Measurements from ENCODE around the gene NTM.

Gene NTM

DNA sequence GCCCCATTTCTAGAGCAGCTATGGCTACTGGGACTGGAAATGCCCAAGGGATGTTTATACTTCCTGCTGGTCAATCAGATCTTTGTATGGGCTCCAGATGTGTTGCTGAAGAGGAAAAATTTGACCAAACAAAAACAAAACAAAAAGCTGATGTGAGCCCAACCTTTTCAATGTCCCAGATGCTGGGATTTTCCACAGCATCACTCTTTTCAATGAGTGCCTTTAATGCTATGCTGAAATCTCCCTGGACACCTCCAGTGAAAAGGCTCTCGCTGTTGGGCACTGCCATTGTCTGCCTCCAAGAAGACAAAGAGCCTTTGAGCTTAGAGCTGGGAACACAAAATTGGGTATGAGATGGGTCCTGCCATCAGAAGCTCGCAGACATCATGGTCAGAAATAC lies 671.9 kb downstream of the NTM start:
- Histone ChIP-seq H3K4me3 (ENCODE audit: insufficient read depth, low read depth, low read length, poor library complexity, severe bottlenecking) (no peak overlapping the region), H3K4me1 (ENCODE audit: control insufficient read depth, insufficient read depth, low read length, poor library complexity, severe bottlenecking) (no peaks in the 10 kb centered on the region), H3K9me3 (ENCODE audit: control insufficient read depth, low read length) (no peaks in the 10 kb centered on the region), H3K36me3 (ENCODE audit: control insufficient read depth, insufficient read depth, low read length) (no peaks in the 10 kb centered on the region), H3K27me3 (replicated peaks; ENCODE audit: control insufficient read depth, insufficient read depth, low read length, poor library complexity, severe bottlenecking) (no peaks in the 10 kb centered on the region), H3K27ac (ENCODE audit: insufficient read depth, low read length, poor library complexity, severe bottlenecking) (no peak overlapping the region)
- DNase-seq: no peak

DNA sequence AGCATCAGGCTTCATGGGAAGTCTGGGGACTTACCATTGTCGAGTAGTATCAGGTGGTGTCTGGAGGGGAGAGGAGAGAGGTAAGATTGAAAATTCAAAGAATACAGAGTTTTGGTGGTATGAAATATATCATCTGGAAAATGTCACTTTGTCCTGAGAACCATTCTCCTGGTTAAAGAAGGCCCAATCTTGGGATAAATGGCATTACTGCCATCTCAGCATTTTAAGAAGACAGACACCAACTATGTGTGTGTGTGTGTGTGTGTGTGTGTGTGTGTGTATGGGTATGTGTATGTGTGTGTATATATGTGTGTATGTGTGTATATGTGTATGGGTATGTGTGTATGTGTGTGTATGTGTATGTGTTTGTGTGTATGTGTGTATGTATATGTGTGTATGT lies 673.3 kb downstream of the NTM start:
- Histone ChIP-seq H3K36me3 (ENCODE audit: control insufficient read depth, insufficient read depth, low read length) (no peaks in the 10 kb centered on the region), H3K4me1 (ENCODE audit: control insufficient read depth, insufficient read depth, low read length, poor library complexity, severe bottlenecking) (no peaks in the 10 kb centered on the region), H3K27me3 (replicated peaks; ENCODE audit: control insufficient read depth, insufficient read depth, low read length, poor library complexity, severe bottlenecking) (no peaks in the 10 kb centered on the region), H3K9me3 (ENCODE audit: control insufficient read depth, low read length) (no peaks in the 10 kb centered on the region), H3K27ac (ENCODE audit: insufficient read depth, low read length, poor library complexity, severe bottlenecking) (no peak overlapping the region), H3K4me3 (ENCODE audit: insufficient read depth, low read depth, low read length, poor library complexity, severe bottlenecking) (no peak overlapping the region)
- no peak for DNase-seq

GRCh38 chr11:132045107-132045506 lies 674.7 kb downstream of the NTM start:
- no peak for DNase-seq
- Histone ChIP-seq H3K9me3 (ENCODE audit: control insufficient read depth, low read length) (no peaks in the 10 kb centered on the region), H3K36me3 (ENCODE audit: control insufficient read depth, insufficient read depth, low read length) (no peaks in the 10 kb centered on the region), H3K4me3 (ENCODE audit: insufficient read depth, low read depth, low read length, poor library complexity, severe bottlenecking) (no peak overlapping the region), H3K27me3 (replicated peaks; ENCODE audit: control insufficient read depth, insufficient read depth, low read length, poor library complexity, severe bottlenecking) (no peaks in the 10 kb centered on the region), H3K4me1 (ENCODE audit: control insufficient read depth, insufficient read depth, low read length, poor library complexity, severe bottlenecking) (no peaks in the 10 kb centered on the region), H3K27ac (ENCODE audit: insufficient read depth, low read length, poor library complexity, severe bottlenecking) (no peak overlapping the region)

GRCh38 chr11:132046288-132046865 lies 676.0 kb downstream of the NTM start:
- Histone ChIP-seq H3K27me3 (replicated peaks; ENCODE audit: control insufficient read depth, insufficient read depth, low read length, poor library complexity, severe bottlenecking) (no peaks in the 10 kb centered on the region), H3K4me3 (ENCODE audit: insufficient read depth, low read depth, low read length, poor library complexity, severe bottlenecking) (no peak overlapping the region), H3K4me1 (ENCODE audit: control insufficient read depth, insufficient read depth, low read length, poor library complexity, severe bottlenecking) (no peaks in the 10 kb centered on the region), H3K9me3 (ENCODE audit: control insufficient read depth, low read length) (no peaks in the 10 kb centered on the region), H3K27ac (ENCODE audit: insufficient read depth, low read length, poor library complexity, severe bottlenecking) (no peak overlapping the region), H3K36me3 (ENCODE audit: control insufficient read depth, insufficient read depth, low read length) (no peaks in the 10 kb centered on the region)
- no peak for DNase-seq

- Histone ChIP-seq H3K27me3 (replicated peaks; ENCODE audit: control insufficient read depth, insufficient read depth, low read length, poor library complexity, severe bottlenecking) (no peaks in the 10 kb centered on the region), H3K36me3 (ENCODE audit: control insufficient read depth, insufficient read depth, low read length) (no peaks in the 10 kb centered on the region), H3K4me3 (ENCODE audit: insufficient read depth, low read depth, low read length, poor library complexity, severe bottlenecking) (no peak overlapping the region), H3K4me1 (ENCODE audit: control insufficient read depth, insufficient read depth, low read length, poor library complexity, severe bottlenecking) (no peaks in the 10 kb centered on the region), H3K9me3 (ENCODE audit: control insufficient read depth, low read length) (no peaks in the 10 kb centered on the region), H3K27ac (ENCODE audit: insufficient read depth, low read length, poor library complexity, severe bottlenecking) (no peak overlapping the region)
- no peak for DNase-seq
These were observed 676.8 kb downstream of the NTM start for GRCh38 chr11:132047167-132047566.

DNA sequence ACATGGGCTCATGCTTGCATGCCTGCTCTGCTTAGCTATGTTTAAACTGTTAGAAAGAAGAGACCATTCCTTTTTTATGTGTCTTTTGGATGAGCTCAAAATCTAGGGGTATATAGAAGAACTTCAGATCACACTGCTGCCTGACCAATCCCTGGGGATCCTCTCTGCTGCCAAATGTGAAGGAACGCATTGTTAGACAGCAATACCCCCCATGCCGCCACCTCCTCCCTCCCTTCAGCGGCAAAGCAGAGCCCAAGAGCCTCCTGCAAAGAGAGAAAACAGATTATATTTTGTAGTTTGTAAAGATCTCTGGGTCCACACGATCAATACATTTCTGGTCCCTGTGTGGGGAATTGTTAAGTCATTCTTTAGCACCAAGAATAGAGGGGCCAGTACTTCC lies 677.6 kb downstream of the NTM start:
- no peaks in the 10 kb centered on the region for H3K36me3 ChIP-seq (ENCODE audit: control insufficient read depth, insufficient read depth, low read length)

GRCh38 chr11:132049205-132049604 lies 678.8 kb downstream of the NTM start:
- Histone ChIP-seq H3K27ac (ENCODE audit: insufficient read depth, low read length, poor library complexity, severe bottlenecking) (no peak overlapping the region), H3K4me3 (ENCODE audit: insufficient read depth, low read depth, low read length, poor library complexity, severe bottlenecking) (no peak overlapping the region), H3K27me3 (replicated peaks; ENCODE audit: control insufficient read depth, insufficient read depth, low read length, poor library complexity, severe bottlenecking) (no peaks in the 10 kb centered on the region), H3K9me3 (ENCODE audit: control insufficient read depth, low read length) (no peaks in the 10 kb centered on the region), H3K4me1 (ENCODE audit: control insufficient read depth, insufficient read depth, low read length, poor library complexity, severe bottlenecking) (no peaks in the 10 kb centered on the region), H3K36me3 (ENCODE audit: control insufficient read depth, insufficient read depth, low read length) (no peaks in the 10 kb centered on the region)
- no peak for DNase-seq

More for the DNA sequence above, 677.6 kb downstream of the NTM start:
- Histone ChIP-seq H3K4me3 (ENCODE audit: insufficient read depth, low read depth, low read length, poor library complexity, severe bottlenecking) (no peak overlapping the region), H3K27ac (ENCODE audit: insufficient read depth, low read length, poor library complexity, severe bottlenecking) (no peak overlapping the region), H3K9me3 (ENCODE audit: control insufficient read depth, low read length) (no peaks in the 10 kb centered on the region), H3K4me1 (ENCODE audit: control insufficient read depth, insufficient read depth, low read length, poor library complexity, severe bottlenecking) (no peaks in the 10 kb centered on the region), H3K27me3 (replicated peaks; ENCODE audit: control insufficient read depth, insufficient read depth, low read length, poor library complexity, severe bottlenecking) (no peaks in the 10 kb centered on the region)
- DNase-seq: no peak

- no peak overlapping the region for H3K4me3 ChIP-seq (ENCODE audit: insufficient read depth, low read depth, low read length, poor library complexity, severe bottlenecking)
- no peaks in the 10 kb centered on the region for H3K9me3 ChIP-seq (ENCODE audit: control insufficient read depth, low read length)
- H3K36me3 ChIP-seq (ENCODE audit: control insufficient read depth, insufficient read depth, low read length): no peaks in the 10 kb centered on the region
- H3K4me1 ChIP-seq (ENCODE audit: control insufficient read depth, insufficient read depth, low read length, poor library complexity, severe bottlenecking): no peaks in the 10 kb centered on the region
- DNase-seq: no peak
- H3K27me3 ChIP-seq (replicated peaks; ENCODE audit: control insufficient read depth, insufficient read depth, low read length, poor library complexity, severe bottlenecking): no peaks in the 10 kb centered on the region
- H3K27ac ChIP-seq (ENCODE audit: insufficient read depth, low read length, poor library complexity, severe bottlenecking): no peak overlapping the region
These were observed 679.6 kb downstream of the NTM start for GRCh38 chr11:132050049-132050448.

DNA sequence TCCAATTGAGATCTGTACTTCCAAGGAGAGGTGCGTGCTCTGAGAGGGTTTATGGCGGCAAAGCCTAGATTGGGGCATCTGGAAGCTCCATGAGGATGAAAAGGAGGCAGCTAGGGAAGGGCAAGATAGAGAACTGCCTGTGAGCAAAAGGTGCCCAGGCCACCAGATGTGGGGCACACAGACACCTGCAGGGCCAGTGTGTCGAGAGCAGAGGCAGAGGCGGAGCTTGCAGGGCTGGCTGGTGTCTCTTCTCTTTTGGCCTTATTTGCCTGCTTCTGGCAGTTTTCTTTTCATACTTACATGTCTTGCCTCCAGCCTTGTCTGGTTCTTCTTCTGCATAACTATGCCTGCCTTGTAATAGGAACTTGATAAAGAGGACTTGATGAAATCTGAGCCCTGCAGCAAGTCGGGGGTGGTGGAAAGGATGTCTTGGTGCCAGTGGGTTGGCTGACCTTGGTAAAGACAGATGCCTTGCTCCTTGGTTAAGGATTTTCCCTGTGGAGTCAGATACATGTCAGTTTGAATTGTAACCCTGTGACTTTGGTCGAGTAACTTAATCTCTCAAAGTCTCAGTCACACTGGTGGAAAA lies 680.3 kb downstream of the NTM start:
- DNase-seq: no peak
- Histone ChIP-seq H3K27ac (ENCODE audit: insufficient read depth, low read length, poor library complexity, severe bottlenecking) (no peak overlapping the region), H3K36me3 (ENCODE audit: control insufficient read depth, insufficient read depth, low read length) (no peaks in the 10 kb centered on the region), H3K4me1 (ENCODE audit: control insufficient read depth, insufficient read depth, low read length, poor library complexity, severe bottlenecking) (no peaks in the 10 kb centered on the region), H3K4me3 (ENCODE audit: insufficient read depth, low read depth, low read length, poor library complexity, severe bottlenecking) (no peak overlapping the region), H3K9me3 (ENCODE audit: control insufficient read depth, low read length) (no peaks in the 10 kb centered on the region), H3K27me3 (replicated peaks; ENCODE audit: control insufficient read depth, insufficient read depth, low read length, poor library complexity, severe bottlenecking) (no peaks in the 10 kb centered on the region)

GRCh38 chr11:132051704-132052103 lies 681.3 kb downstream of the NTM start:
- no peaks in the 10 kb centered on the region for H3K4me1 ChIP-seq (ENCODE audit: control insufficient read depth, insufficient read depth, low read length, poor library complexity, severe bottlenecking)
- DNase-seq: no peak
- no peaks in the 10 kb centered on the region for H3K27me3 ChIP-seq (replicated peaks; ENCODE audit: control insufficient read depth, insufficient read depth, low read length, poor library complexity, severe bottlenecking)
- no peak overlapping the region for H3K27ac ChIP-seq (ENCODE audit: insufficient read depth, low read length, poor library complexity, severe bottlenecking)
- no peaks in the 10 kb centered on the region for H3K36me3 ChIP-seq (ENCODE audit: control insufficient read depth, insufficient read depth, low read length)
- no peak overlapping the region for H3K4me3 ChIP-seq (ENCODE audit: insufficient read depth, low read depth, low read length, poor library complexity, severe bottlenecking)
- no peaks in the 10 kb centered on the region for H3K9me3 ChIP-seq (ENCODE audit: control insufficient read depth, low read length)

Data from effector memory CD4-positive, alpha-beta T cell (primary cell).